ENCODE results near the gene ASCL4. TPM values are rescaled to one million over a fixed set of nuclear protein-coding genes. Genes with fewer than 3 reads are reported as not detected.

ASCL4 gene, protein sequence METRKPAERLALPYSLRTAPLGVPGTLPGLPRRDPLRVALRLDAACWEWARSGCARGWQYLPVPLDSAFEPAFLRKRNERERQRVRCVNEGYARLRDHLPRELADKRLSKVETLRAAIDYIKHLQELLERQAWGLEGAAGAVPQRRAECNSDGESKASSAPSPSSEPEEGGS
- not detected in 2 replicates for total RNA-seq

DNA sequence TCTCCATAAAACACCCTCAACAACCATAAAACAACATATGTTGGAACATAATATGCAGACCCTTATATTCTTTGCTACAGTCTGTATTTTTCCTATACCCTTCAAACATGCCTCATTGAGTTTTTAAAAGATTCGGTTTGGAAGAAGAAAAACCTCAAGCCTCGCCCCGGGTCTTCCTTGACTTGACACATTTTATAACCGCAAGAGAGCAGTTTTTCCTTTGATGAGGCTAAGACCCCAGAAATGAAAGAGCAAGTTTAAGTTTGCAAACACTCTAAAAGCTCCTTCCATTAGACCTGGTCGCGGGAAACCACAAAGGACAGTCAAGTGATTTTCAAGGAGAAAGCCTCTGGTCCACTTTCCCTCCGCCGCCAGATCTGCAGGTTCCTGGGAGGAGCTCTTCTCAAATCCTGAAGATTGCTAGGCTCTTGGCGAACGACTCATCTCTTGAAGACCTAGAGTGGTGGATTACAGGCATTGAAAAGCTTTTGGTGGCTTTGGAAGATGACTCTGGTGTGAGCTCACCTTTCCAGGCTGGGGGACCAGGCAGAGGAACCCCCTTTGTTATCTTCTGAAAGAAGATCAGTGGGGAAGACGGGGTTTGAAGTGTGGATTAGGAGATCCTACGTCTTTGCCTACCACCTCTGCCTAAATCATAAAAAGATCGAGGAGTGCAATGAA is at the start of gene ASCL4:
Gene ASCL4 (plus strand): TSS at position 356 of the 681 bp plus-strand sequence. CDS start 515 bp downstream, outside the sequence.

DNA sequence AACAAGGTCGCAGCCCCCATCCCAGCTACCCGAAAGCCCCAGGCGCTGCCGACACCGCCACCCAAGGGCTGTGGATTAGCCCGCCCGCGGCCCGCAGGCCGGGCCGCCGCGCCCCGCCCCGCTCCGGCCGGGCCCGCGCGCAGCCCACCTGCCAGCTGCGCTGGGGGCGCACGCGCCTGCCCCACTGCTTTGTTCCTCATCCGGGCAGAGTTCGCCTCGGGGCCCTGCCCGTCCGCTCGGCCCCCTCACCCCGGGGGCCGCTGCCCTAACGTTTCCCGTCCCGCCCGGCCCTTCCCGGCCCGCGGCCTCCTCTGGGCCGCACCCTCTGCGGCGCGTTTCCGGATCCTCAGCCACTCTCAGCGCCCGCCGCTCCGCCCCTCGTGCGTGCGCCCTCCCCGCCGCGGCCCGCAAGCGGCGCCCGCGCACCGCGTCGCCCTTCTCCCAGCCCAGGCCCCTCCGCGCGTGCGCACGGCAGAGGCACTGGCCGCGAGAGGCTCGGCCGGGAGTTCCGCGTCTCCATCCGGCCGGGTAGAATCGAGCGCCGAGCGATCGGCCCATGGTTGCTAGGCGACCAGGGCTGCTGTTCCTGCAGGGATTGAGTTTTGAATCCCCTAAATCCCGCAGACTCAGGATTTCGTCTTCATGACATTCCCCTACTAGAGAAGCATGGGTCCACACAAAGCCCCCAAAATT is 13.5 kb upstream of the ASCL4 start, which contains the start of gene PRDM4:
Gene PRDM4 (minus strand): TSS at position 329 of the 693 bp plus-strand sequence. CDS start 622 bp downstream, outside the sequence.

Other genes with a start within 250 kb of the ASCL4 start
- 50.5 and 95.9 TPM in 2 replicates for gene PWP1, start 88.9 kb upstream of the ASCL4 start, total RNA-seq
- 28.3 and 28.9 TPM in 2 replicates for gene PRDM4, start 13.6 kb upstream of the ASCL4 start, total RNA-seq

Measured in tracheal epithelial cell (primary cell).